ENCODE data around the gene GAP43.

GAP43 gene

DNA sequence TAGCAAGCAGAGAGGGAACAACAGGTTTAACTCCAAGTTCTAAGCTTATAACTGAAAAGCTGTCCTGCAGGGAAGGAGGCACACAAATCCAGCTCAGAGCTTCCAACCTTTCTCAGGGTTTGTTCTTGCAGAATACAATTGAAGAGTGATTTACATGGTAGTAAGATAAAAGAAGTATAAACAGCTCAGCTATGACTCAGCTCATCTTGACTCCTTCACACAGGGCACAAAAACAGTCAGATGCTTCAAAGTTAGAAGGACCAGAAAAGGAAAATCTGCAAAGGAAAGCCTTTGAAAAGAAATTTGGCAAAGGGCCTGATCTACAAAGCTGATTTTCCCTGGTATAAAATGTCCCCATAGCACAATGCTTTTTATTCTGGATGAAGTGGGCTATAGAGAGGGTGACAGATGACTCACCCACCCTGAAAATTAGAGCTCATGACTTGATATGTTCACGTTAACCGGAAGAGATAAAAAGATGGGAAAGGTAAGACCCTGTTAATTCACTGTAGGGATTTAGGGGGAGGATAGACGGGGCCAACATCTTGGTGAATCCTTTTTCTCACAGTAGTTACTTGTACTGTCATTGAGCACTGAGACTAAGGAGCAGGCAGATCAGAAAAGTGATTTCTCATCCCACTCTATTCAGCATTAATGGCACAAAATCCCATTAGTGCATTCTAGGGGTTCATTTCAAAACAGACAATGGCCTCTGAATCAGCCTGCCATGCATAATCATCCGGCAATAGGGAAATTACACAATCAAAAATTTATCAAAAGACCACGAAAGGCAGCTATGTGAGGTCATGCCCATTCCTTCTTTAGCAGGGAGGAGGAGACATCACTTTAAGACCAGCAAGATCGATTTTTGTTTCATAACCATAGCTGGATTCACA, 143.5 kb downstream of the GAP43 start:
- no peak for DNase-seq (ENCODE audit: low spot score)

DNA sequence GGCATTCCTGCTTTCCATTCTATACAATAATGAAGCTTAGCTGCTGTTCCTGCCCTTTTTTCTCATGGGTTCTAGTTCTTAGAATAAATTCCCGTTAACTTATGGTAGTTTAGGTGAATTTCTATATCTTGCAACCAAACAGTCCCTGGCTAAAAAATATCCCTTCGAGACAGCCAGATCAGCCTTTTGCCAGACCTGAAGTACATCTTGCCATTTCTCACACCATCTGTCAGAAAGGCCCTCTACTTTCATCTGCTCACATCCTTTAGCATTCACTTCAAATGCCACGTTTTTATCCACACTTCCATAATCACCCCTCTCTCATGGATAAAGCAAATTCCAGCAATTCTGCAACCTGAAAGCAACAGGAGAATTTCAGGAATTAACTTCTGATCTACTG, 145.4 kb downstream of the GAP43 start:
- no peak for DNase-seq (ENCODE audit: low spot score)

Measured in Ammon's horn (tissue), 1 donor.